Panc1 (cell line): Measurements from ENCODE around the gene ZDHHC8. TPM values are rescaled to one million over a fixed set of nuclear protein-coding genes. Genes with fewer than 3 reads are reported as not detected.

Experiments used
- ATAC-seq: fragments of 200-7000 bp; cut with Tn5 transposase; 2 replicates; pipeline ENCODE4 v1.9.1; 2020; ENCODE audit warnings: mild to moderate bottlenecking, moderate library complexity
- BruUV-seq: library from RNA; stranded (reverse); fragments of 400-500 nt; replicated peaks from 2 replicates; lab custom pipeline; 2021; lab: Mats Ljungman, UMichigan
- CTCF ChIA-PET: fragments of 300-600 bp; sonication (Branson Sonifier 250); formaldehyde crosslinking; loops from one replicate; lab custom pipeline; 2022; ENCODE audit warnings: antibody characterized with exemption; lab: Charles Lee
- POLR2A ChIA-PET: fragments of 300-600 bp; sonication (Branson Sonifier 250); formaldehyde crosslinking; loops from one replicate; lab custom pipeline; 2022; ENCODE audit warnings: antibody characterized with exemption; lab: Charles Lee
- DNase-seq: peaks from one replicate; pipeline ENCODE4 v3.0.0-alpha.2; 2010; ENCODE audit warnings: low read depth, low spot score
- H3K27ac ChIP-seq: 2 replicates; pipeline ENCODE4 v1.5.1; 2011; ENCODE audit warnings: mild to moderate bottlenecking, low read length, inconsistent platforms
- H3K27me3 ChIP-seq: fragments of 200-500 bp; sonication (Bioruptor generic); 2 replicates; pipeline ENCODE4 v1.6.0; 2014; ENCODE audit warnings: low read length, inconsistent platforms; ENCODE audit not compliant: control insufficient read depth, insufficient read depth
- H3K36me3 ChIP-seq: fragments of 200-500 bp; sonication (Bioruptor generic); 2 replicates; pipeline ENCODE4 v1.5.1; 2014; ENCODE audit warnings: inconsistent platforms, mild to moderate bottlenecking, low read length, moderate library complexity; ENCODE audit not compliant: control insufficient read depth, insufficient read depth
- H3K4me1 ChIP-seq: 2 replicates; pipeline ENCODE4 v1.5.1; 2011; ENCODE audit warnings: inconsistent platforms, mild to moderate bottlenecking, low read length, moderate library complexity; ENCODE audit not compliant: control insufficient read depth, insufficient read depth
- H3K4me3 ChIP-seq, 2 experiments: 2 replicates each; pipeline ENCODE4 v1.5.1; 2011 to 2012; ENCODE audit warnings: low read depth in 2 of 2, low read length in 2 of 2, mild to moderate bottlenecking in 2 of 2, inconsistent platforms in 1 of 2, moderate library complexity in 1 of 2
- H3K9me3 ChIP-seq: fragments of 200-500 bp; sonication (Bioruptor generic); 2 replicates; pipeline ENCODE4 v1.5.1; 2014; ENCODE audit warnings: low read depth, mild to moderate bottlenecking, inconsistent platforms, low read length, moderate library complexity; ENCODE audit not compliant: control insufficient read depth, insufficient read depth
- POLR2AphosphoS5 ChIP-seq: IDR thresholded peaks from 2 replicates; pipeline ENCODE4 v1.6.1; 2012; ENCODE audit warnings: mild to moderate bottlenecking, low read depth, low read length, moderate library complexity
- REST ChIP-seq, 2 experiments: IDR thresholded peaks; 2 replicates each; pipeline ENCODE4 v1.6.1; 2011 to 2012; ENCODE audit warnings: low read depth in 2 of 2, control low read depth in 1 of 2, low read length in 1 of 2, mild to moderate bottlenecking in 1 of 2, moderate library complexity in 1 of 2; ENCODE audit not compliant: insufficient read depth in 1 of 2
- SIN3A ChIP-seq: IDR thresholded peaks from 2 replicates; pipeline ENCODE4 v1.6.1; 2012; ENCODE audit warnings: low read depth, mild to moderate bottlenecking, low read length, moderate library complexity, borderline replicate concordance; ENCODE audit not compliant: insufficient read depth
- TCF7L2 ChIP-seq: IDR thresholded peaks from 2 replicates; pipeline ENCODE4 v1.6.1; 2011; ENCODE audit warnings: mild to moderate bottlenecking, low read depth, low read length, inconsistent platforms
- in situ Hi-C: cut with HindIII; loops from 2 replicates; pipeline ENCODE4 v1.10.0; 2016; ENCODE audit warnings: low sequenced_read_pairs, low pct_unique_long_range_greater_than_20kb
- intact Hi-C: fragments of 100-400 bp; cut with micrococcal nuclease; formaldehyde crosslinking; loops from one replicate; pipeline ENCODE4 v1.10.0; 2022; ENCODE audit not compliant: unreplicated experiment
- total RNA-seq: library from RNA; stranded (reverse); gene quantifications from one replicate; pipeline ENCODE4 v1.2.1, GENCODE V29; 2021; ENCODE audit not compliant: unreplicated experiment
- TF ChIP-seq, protein P1 (sequence below): fragments of 450-650 bp; IDR thresholded peaks from 2 replicates; pipeline ENCODE4 v1.5.1; 2017; ENCODE audit warnings: mild to moderate bottlenecking

The ZDHHC8 gene
- total RNA-seq, 1 experiment from 2014 or later = 79.0 TPM

GRCh38 chr22:20156611-20157429 is 25.2 kb downstream of the ZDHHC8 start:
- no peak overlapping the region for H3K27ac ChIP-seq
- no peaks in the 10 kb centered on the region for H3K9me3 ChIP-seq
- TF ChIP-seq POLR2AphosphoS5 = no peak
- TF ChIP-seq, protein P1, sequence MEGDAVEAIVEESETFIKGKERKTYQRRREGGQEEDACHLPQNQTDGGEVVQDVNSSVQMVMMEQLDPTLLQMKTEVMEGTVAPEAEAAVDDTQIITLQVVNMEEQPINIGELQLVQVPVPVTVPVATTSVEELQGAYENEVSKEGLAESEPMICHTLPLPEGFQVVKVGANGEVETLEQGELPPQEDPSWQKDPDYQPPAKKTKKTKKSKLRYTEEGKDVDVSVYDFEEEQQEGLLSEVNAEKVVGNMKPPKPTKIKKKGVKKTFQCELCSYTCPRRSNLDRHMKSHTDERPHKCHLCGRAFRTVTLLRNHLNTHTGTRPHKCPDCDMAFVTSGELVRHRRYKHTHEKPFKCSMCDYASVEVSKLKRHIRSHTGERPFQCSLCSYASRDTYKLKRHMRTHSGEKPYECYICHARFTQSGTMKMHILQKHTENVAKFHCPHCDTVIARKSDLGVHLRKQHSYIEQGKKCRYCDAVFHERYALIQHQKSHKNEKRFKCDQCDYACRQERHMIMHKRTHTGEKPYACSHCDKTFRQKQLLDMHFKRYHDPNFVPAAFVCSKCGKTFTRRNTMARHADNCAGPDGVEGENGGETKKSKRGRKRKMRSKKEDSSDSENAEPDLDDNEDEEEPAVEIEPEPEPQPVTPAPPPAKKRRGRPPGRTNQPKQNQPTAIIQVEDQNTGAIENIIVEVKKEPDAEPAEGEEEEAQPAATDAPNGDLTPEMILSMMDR = peak; percentile 89
- 0 out of 4 replicates have a peak, but pooled peaks of 1 of the 2 experiments have one; percentile 9 for TF ChIP-seq REST (IDR thresholded peaks at IDR 0.05; ENCODE audit: insufficient read depth in 1 of 2, low read depth in 2 of 2, low read length in 1 of 2)
- TF ChIP-seq TCF7L2 = no peak
- no peak for TF ChIP-seq SIN3A
- ChIA-PET CTCF (interaction anchor here (0.6 kb wide), 1 partner anchor 128 kb away, joined by 3 read pairs; no protein-coding TSS in a partner anchor), POLR2A (no interaction called here)
- H3K36me3 ChIP-seq = no peaks in the 10 kb centered on the region
- ATAC-seq = peak; percentile 92
- H3K4me3 ChIP-seq = no peak overlapping the region
- peak; percentile 64 for DNase-seq
- H3K27me3 ChIP-seq = no peaks in the 10 kb centered on the region
- H3K4me1 ChIP-seq = no peaks in the 10 kb centered on the region
- intact Hi-C loops = loop anchor here (2.0 kb wide), 1 partner anchor 128 kb away; no protein-coding TSS in a partner anchor
- in situ Hi-C loops = no loop called here
- BruUV-seq = no TSS peak

- CTCF ChIA-PET = interaction anchor here (0.6 kb wide), 1 partner anchor 127 kb away, joined by 3 read pairs; no protein-coding TSS in a partner anchor
- H3K36me3 ChIP-seq = no peaks in the 10 kb centered on the region
- no TSS peak for BruUV-seq
- intact Hi-C loops (loop anchor here (2.0 kb wide), 1 partner anchor 127 kb away; no protein-coding TSS in a partner anchor), in situ Hi-C loops (no loop called here)
- H3K9me3 ChIP-seq = no peaks in the 10 kb centered on the region
- TF ChIP-seq, protein P1 = no peak
- TF ChIP-seq TCF7L2 (no peak), POLR2AphosphoS5 (no peak), SIN3A (no peak), REST (IDR thresholded peaks at IDR 0.05; ENCODE audit: insufficient read depth in 1 of 2, low read depth in 2 of 2, low read length in 1 of 2) (no peak)
- ATAC-seq = peak; percentile 26; the same call in 1 of the 2 replicates
- H3K4me3 ChIP-seq = no peak overlapping the region
- POLR2A ChIA-PET = no interaction called here
- no peak for DNase-seq
- H3K4me1 ChIP-seq = no peaks in the 10 kb centered on the region
- no peak overlapping the region for H3K27ac ChIP-seq
- no peaks in the 10 kb centered on the region for H3K27me3 ChIP-seq
Observed at GRCh38 chr22:20157430-20158183, 26.0 kb downstream of the ZDHHC8 start.
